ENCODE data around the gene PAK4.
A peak's percentile ranks its signal among the peaks of the same experiment; 100 is the strongest.
"Not testable (repeated sequence)": the region's sequence is repeated elsewhere in the genome, so short reads cannot be mapped to it uniquely, and the experiment has no call there.

The PAK4 gene

DNA sequence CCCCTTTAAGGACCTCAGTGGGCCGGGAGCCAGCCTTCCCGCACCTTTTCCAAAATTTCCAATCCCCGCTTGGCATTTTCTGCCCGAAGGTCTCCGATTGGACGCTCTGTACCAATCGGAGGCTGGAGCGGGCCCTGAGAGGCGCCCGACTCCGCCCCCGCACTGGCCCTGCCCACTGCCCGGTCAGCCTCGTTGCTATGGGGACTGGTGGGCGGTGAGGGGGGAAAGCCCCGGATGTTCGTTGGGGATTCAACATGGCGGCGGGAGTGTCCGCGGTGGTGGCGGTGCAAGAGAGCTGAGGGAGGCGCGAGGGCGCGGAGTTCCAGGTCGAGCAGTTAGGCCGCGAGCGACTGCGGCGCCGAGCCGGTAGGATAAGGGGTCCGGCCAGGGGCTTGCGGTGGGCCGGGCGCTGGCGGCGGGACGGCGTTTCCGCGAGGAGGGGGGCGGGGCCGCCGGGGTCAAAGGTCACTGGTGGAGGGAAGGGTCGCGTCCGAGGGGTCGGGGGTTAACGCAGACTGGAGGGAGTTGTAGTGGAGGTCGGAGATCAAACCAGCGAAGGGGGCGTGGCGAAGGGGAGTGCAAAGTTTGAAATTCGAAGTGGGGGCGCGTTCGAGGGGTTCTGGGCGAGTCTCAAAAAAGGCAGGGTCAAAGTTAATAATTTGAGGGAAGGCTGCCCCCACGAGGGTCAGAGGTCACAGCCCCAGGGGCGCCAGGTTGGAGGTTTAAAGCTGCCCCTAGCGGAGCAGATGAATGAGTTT, at the start of gene PAK4:
Gene PAK4 (plus strand): TSS at position 233 of the 758 bp plus-strand sequence. CDS start 43,768 bp downstream, outside the sequence.
- DNase-seq, result peak; percentile 96 to 97

GRCh38 chr19:39077323-39077722, 48.3 kb upstream of the PAK4 start:
- no peak for DNase-seq

GRCh38 chr19:39078436-39079200, 47.0 kb upstream of the PAK4 start:
- no peak for DNase-seq

- DNase-seq, result no peak
Observed at GRCh38 chr19:39080431-39080830, 45.2 kb upstream of the PAK4 start.

DNA sequence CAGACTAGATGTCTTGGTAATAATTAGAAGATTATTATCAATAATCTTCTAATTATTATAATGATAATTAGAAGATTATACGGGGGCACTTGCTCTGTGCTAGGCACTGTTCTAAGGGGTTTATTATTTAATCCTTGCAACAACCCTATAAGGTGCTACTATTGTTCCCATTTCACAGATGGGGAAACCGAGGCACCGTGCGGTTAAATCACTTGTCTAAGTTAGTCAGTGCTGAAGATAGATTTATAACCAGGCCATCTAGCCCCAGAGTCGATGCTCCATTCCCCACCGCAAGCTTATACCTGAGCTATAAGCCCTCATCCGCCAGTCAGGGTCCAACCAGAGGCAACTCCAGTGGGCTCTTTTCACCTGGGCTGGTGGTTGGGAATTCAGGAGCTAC, 43.4 kb upstream of the PAK4 start:
- DNase-seq, result no peak

GRCh38 chr19:39082745-39083598, 42.6 kb upstream of the PAK4 start:
- DNase-seq, result no peak

DNA sequence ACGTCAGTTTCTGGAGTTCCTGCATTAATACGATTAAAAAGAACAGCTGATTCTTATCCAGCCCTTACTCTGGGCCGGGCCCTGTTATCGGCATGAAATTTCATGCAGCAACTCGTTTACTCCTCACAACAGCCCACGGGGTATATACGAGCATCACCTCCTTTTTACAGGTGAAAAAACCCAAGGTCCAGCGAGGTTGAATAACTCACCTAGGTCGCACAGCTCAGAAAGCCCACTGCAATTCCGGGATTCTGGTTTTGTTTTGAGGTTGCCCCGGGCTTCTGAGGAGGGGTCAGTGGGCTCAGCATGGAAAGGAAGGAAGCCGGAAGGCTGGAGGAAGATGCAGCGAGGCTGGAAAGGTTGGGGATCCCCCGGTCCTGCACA, 42.0 kb upstream of the PAK4 start:
- DNase-seq, result no peak

DNA sequence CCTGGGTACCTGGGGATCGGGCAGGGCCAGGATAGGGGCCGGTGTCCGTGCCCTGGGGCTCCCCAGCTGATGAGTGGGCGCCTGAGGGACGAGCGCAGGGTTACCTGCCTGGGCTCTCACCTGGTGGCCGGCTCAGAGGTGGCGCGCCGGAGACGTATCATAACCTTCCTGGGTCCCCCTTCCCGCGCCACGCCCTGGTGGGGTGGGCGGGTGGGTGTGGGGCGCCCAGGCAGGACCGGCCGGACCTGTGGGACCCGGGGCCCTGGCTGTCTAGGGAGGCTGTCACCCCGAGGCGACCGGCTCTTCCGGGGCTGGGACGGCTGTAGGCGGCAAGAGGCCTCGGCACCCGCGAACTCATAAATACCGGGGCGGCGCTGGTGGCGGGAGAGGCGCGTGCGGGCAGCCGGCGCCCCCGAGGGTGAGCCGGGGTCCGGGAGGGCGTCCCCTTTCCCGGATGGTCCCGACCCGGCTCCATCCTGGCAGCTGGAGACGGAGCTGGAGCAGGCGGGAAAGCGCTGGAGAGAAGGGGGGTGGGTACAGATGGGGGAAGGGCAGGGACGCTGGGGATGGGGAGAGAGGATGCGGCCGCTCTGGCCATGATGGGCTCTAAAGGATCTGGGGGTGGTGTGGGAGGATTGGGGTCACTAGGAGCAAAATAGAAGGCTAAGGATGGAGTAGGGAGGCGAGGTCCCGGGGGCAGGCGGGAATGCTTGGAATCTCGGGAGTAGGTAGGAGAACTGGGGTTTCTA, 41.4 kb upstream of the PAK4 start, which contains the start of gene ACP7:
Gene ACP7 (plus strand): TSS at position 386 of the 749 bp plus-strand sequence. CDS start 902 bp downstream, outside the sequence.
- DNase-seq, result peak; percentile 10 to 21

GRCh38 chr19:39084732-39085080, 40.9 kb upstream of the PAK4 start:
- DNase-seq, result no peak

DNA sequence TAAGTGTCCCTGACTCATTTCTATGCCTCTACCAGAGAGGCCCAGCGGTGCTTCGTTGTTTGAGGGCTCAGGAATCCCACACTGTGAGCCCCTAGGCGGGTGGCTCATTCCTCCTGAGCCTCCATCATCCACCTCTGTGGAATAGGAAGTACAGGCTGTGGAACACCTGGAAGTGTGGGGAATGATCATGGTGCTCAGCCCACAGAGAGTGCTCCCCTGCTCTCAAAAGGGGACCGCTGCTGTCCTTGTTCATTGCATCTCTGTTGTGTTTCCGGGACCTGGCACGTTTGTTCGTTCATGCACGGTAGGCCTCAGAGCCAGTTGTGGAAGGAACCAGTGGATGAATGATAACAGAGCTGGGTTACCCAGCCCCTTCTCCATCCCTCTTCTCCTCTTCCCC, 40.2 kb upstream of the PAK4 start:
- no peak for DNase-seq

- DNase-seq, result no peak
Observed at GRCh38 chr19:39086386-39086785, 39.2 kb upstream of the PAK4 start.

DNA sequence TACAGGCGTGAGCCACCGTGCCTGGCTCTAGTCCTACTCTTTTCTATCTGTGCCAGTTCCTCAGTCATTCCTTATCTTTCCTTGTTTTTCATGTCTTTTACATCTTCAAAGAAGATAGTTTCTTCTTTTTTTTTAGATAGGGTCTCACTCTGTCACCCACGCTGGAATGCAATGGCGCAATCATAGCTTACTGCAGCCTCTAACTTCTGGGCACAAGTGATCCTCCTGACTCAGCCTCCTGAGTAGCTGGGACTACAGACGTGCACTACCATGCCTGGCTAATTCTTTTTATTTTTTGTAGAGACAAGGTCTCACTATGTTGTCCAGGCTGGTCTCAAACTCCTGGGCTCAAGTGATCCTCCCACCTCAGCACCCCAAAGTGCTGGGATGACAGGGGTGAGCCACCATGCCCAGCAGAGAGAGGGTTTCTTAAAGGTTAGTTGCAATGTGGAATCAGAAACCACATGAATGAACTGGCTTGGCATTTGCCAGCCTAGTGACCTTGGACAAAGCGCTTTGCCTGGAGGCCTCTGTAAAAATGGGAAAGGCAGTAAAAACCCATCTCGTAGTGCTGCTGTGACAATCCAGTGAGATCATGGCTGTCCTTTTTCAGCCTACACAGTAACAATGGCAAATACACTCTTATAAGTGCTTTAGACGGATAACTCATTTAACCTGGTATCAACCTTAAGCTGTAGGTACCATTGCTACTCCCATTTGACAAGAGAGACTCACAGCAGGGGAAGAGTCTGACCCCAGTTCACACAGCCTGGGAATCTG, 37.5 kb upstream of the PAK4 start:
- DNase-seq, result no peak

- not testable (repeated sequence) for DNase-seq
Observed at GRCh38 chr19:39090016-39090415, 35.6 kb upstream of the PAK4 start.

DNA sequence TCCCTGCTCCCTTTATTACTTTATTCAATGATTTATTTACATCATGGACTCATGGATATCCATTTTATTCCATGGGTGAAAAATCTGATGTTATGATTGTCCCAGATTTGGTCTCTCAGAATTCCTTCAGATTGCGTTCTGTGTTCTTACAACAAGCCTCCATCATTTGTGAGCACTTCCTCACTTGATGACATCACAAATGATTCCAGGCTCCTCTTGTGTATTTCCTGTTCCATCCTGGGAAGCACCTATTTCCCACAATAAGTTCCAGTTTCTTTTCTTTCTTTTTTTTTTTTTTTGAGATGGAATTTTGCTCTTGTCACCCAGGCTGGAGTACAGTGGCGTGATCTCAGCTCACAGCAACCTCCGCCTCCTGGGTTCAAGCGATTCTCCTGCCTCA, 34.7 kb upstream of the PAK4 start:
- DNase-seq, result no peak

- not testable (repeated sequence) for DNase-seq
Observed at GRCh38 chr19:39095799-39096540, 29.6 kb upstream of the PAK4 start.

DNA sequence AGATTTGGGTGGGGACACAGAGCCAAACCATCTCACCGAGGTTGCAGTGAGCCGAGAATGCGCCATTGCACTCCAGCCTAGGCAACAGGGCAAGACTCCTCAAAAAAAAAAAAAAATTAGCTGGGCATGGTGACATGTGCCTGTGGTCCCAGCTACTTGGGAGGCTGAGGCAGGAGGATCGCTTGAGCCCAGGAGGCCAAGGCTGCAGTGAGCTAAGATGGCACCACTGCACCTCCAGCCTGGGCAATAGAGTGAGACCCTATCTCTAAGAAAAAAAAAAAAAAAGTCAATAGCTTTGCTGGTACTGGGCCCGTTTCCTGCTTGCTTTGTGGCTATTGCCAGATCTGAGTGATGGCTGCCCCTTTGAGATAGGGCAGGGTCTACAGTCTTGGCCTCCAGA, 28.3 kb upstream of the PAK4 start:
- no peak for DNase-seq

GRCh38 chr19:39097721-39098120, 27.9 kb upstream of the PAK4 start:
- no peak for DNase-seq

- DNase-seq, result no peak
Observed at GRCh38 chr19:39098365-39099269, 27.0 kb upstream of the PAK4 start.

DNA sequence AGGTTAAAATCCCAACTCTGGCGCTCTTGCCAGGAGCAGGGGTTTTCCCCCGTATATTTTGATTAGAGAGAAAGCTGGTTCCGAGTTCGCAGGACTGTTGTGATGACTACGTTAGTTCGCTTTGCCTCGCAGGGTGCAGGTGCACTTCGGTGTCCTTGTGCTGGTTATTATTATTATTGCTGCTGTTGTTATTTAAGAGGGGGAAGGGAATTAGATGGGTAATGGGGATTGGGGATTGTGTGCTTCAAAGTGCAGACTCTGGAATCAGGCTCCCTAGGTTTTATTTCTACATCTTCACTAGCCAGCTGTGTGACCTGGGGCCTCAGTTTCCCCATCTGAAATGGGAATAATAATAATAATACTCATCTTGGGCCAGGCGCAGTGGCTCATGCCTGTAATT, 26.2 kb upstream of the PAK4 start:
- no peak for DNase-seq
